Stimulated activated CD8-positive, alpha-beta memory T cell treated with anti-CD3 and anti-CD28 coated beads, Interleukin-15, amount 100 ng/mL, for 1 hour (primary cell): ENCODE measurements around the gene ADAM8.
A peak's percentile ranks its signal among the peaks of the same experiment; 100 is the strongest.

ENCODE experiments used
- DNase-seq: peaks from one replicate; pipeline ENCODE4 v3.0.0-alpha.2; 2020; ENCODE audit warnings: low read depth

The ADAM8 gene

GRCh38 chr10:133281628-133282372 is 5.1 kb upstream of the ADAM8 start:
- DNase-seq = no peak

GRCh38 chr10:133281084-133281483 is 4.4 kb upstream of the ADAM8 start:
- DNase-seq = no peak

- no peak for DNase-seq
Measured at GRCh38 chr10:133280391-133281059, 3.9 kb upstream of the ADAM8 start.

GRCh38 chr10:133279326-133280226 is 2.9 kb upstream of the ADAM8 start:
- DNase-seq = no peak

- peak; percentile 41 for DNase-seq
Measured at GRCh38 chr10:133278577-133279265, 2.1 kb upstream of the ADAM8 start.

- DNase-seq = no peak
Measured at GRCh38 chr10:133277993-133278576, 1.4 kb upstream of the ADAM8 start.

DNA sequence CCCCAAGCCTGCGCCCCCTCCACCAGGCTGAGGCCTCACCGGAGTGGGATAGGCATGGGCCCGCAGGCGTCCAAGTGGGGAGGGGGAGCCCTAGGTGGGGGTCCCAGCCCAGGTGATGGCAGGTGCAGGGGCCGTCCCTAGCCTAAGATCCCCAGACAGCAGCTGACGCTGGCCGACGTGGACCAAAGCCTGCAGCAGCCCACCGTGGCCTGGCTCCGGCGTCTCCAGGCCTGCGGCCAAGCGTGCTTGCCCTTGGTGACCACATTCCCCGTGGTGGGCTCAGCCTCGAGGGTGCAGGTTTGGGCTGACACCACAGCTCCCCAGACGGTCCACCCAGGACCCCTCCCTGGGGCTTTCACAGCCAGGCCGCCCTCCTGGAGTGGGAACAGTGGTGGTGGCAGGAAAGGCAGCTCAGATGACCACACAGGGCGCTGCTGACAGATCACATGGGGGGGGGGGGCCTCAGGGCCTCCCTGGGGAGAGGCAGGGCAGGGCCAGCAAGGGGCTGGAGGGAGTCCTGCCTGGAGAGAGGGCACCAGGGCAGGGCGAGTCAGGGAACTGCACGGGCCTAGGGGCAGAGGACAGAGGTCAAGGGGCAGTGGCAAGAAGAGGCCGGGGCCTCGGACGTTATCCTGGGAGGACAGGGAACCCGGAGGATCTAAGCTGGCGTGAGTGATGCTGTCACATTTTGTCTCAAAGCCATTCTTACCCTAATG is 767 bp upstream of the ADAM8 start:
- DNase-seq = no peak

DNA sequence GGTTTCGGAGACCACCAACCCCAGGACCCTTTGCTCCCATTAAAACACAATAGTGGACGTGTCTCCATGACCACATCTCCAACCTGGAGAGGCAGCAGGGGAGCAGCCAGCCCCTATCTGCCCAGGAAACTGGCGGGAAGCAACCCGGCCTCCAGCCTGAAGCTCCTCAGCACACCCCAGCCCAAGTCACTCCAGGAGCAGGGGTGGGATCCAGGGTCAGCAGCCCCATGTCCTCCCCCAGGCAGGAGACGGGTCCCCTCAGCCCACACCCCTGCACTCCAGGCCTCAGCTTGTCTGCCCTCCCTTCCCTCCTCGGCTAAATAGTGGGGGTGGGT is 601 bp downstream of the ADAM8 start:
- no peak for DNase-seq

DNA sequence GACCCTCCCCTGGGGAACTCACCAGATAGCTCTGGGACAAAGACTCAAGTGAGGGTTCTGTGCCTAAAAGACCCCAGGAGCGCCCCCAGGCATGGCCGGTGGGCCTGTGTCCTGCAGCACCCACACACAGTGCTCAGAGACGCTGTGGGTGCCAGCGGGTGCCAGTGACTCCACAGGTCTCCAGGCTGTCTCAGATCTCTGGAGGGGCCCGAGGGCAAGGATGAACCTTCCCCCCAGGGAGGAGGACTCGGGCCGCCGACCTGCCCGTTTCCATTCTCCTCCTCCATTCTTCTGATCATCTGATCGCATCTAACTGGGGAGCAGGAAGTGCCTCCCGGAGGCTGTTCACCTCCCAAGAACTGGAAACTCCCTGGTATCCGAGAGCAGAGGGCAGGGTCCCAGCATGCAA is 980 bp downstream of the ADAM8 start:
- no peak for DNase-seq

- peak; percentile 56 for DNase-seq
Measured at GRCh38 chr10:133274751-133275683, 1.7 kb downstream of the ADAM8 start.

DNA sequence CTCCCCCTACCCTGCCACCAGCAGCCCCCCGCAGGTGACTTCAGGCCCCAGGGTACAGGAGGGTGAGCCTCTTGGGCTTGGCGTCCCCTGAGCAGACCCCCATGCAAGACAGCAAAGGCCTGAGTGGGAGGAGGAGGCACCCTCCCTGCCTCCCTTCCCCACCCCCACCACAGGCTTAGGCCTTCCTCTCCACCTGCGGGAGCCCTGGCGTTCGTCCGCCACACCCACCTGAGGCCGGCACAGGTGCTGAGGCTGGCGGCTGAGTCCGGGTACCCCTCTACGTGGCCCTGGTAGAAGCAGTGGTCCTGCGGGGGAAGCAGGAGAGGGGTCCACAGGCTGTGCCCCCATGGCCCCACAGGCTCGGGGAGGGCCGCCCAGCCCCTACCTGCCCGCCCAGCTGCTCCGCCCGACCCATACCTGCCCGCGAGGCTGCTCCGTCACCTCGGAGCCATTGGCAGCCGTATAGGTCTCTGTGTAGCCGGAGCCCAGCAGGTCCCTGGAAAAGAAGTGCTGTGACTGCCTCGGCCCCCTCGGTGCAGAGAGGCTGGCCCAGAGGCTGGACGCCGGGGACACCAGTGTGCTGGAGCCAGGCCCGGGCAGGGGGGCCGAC is 3.0 kb downstream of the ADAM8 start:
- no peak for DNase-seq

- DNase-seq = no peak
Measured at GRCh38 chr10:133272964-133273420, 3.7 kb downstream of the ADAM8 start.

- no peak for DNase-seq
Measured at GRCh38 chr10:133272301-133272963, 4.2 kb downstream of the ADAM8 start.

GRCh38 chr10:133271521-133272300 is 5.0 kb downstream of the ADAM8 start:
- no peak for DNase-seq

DNA sequence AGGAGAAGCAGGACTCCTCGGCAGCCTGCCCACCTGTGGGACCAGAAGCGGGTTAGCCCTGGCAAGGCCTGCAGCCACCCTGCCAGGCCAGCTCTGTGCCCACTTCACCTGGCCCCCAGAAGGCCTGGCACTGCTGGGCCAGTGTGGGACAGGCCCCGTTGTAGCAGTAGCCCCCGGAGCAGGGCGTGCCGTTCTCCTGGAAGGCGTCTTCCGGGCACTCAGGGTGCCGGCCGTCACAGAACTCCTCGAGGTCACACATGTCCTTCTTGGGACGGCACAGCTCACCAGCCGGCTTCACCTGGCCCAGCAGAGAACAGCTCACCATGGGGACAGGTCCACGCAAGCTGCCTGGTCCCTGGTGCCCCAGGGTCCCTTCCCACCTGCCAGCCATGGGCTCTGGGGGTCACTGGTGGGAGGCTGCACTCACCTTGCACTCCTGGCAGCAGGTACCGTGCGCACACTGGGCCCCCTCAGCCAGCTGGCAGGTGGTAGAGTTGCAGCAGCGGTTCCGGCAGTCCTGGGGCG is 5.8 kb downstream of the ADAM8 start:
- DNase-seq = no peak

DNA sequence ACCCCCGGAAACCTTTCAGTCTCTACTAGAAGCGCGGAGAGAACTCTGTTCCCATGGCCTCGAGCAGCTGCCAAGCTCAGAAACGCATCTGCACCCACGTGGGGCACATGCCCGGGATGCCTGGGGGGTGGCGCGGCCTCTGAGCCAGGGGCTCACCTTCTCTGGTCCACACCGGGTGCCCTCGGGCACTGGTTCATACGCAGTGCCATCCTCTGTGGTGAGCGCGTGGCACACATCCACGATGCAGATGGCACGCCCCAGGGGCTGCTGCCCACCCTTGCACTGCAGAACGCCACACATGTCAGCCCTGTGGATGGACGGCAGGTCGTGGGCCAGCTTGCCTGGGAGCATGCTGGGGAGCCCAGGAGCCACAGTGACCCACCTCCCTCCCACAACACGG is 6.5 kb downstream of the ADAM8 start:
- no peak for DNase-seq

- no peak for DNase-seq
Measured at GRCh38 chr10:133269367-133269766, 7.3 kb downstream of the ADAM8 start.

DNA sequence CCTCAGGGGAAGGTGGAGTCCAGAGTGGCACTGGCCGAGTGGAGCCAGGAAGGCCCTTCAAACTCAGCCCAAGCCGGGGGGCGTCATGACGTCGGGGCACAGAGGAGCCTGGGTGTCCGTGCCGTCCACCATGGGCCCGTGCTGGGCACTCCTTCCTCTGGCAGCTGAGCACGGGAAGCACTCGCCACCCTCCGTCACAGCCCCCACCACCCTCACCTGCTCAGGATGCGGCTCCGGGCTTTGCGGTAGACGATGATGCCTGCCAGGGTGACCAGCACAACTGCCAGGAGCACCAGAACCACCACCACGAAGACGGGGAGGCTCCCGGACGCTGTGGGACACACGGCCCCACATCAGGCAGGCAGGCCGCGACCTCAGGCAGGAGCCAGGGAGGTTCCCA is 8.1 kb downstream of the ADAM8 start:
- DNase-seq = no peak
